Measurements from ENCODE around the gene SND1.

Gene SND1

DNA sequence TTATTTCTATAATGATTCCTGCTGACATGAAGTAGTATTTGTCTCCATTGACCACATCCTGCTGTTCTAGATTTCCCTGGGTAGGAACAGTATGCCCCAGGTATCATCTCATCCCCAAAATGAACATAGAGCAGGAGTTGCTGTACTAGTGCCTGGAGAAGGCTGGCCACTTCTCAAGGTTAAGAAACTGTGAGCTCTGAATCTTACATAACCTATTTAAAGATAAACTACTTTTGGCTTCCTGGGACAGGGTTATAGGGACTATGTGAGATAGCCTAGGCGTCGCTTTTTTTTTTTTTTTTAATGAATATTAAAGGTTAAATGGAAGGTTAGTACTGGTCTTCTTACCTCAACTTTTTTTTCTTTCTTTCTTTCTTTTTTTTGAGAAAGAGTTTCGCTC lies 276.2 kb downstream of the SND1 start:
- in situ Hi-C loops (cut with MboI; ENCODE audit: low pct_unique_long_range_greater_than_20kb, low sequenced_read_pairs, unreplicated experiment) = no loop called here
- TF ChIP-seq, protein P1, sequence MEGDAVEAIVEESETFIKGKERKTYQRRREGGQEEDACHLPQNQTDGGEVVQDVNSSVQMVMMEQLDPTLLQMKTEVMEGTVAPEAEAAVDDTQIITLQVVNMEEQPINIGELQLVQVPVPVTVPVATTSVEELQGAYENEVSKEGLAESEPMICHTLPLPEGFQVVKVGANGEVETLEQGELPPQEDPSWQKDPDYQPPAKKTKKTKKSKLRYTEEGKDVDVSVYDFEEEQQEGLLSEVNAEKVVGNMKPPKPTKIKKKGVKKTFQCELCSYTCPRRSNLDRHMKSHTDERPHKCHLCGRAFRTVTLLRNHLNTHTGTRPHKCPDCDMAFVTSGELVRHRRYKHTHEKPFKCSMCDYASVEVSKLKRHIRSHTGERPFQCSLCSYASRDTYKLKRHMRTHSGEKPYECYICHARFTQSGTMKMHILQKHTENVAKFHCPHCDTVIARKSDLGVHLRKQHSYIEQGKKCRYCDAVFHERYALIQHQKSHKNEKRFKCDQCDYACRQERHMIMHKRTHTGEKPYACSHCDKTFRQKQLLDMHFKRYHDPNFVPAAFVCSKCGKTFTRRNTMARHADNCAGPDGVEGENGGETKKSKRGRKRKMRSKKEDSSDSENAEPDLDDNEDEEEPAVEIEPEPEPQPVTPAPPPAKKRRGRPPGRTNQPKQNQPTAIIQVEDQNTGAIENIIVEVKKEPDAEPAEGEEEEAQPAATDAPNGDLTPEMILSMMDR (IDR thresholded peaks at IDR 0.05; ENCODE audit: extremely low read depth, insufficient read depth, missing control alignments) = no peak
- no peak for DNase-seq (ENCODE audit: low spot score)

DNA sequence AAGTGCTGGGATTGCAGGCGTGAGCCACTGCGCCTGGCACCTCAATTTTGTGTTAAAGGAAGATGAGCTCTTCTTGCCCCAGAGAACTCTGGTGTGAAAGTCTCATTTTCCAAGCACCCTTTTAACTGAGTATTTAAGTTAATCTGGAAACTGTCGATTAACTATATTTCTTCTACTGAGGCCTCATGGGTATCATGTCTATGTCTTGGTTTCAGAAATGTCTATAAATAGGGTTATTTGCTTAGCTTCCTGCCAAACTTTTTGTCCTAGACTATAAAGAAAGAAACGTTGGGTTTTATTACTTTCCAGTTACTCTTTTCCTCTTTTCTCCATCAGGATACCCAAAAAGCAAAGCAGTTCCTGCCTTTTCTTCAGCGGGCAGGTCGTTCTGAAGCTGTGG lies 276.9 kb downstream of the SND1 start:
- in situ Hi-C loops (cut with MboI; ENCODE audit: low pct_unique_long_range_greater_than_20kb, low sequenced_read_pairs, unreplicated experiment) = no loop called here
- no peak for DNase-seq (ENCODE audit: low spot score)
- TF ChIP-seq, protein P1 (IDR thresholded peaks at IDR 0.05; ENCODE audit: extremely low read depth, insufficient read depth, missing control alignments) = no peak

DNA sequence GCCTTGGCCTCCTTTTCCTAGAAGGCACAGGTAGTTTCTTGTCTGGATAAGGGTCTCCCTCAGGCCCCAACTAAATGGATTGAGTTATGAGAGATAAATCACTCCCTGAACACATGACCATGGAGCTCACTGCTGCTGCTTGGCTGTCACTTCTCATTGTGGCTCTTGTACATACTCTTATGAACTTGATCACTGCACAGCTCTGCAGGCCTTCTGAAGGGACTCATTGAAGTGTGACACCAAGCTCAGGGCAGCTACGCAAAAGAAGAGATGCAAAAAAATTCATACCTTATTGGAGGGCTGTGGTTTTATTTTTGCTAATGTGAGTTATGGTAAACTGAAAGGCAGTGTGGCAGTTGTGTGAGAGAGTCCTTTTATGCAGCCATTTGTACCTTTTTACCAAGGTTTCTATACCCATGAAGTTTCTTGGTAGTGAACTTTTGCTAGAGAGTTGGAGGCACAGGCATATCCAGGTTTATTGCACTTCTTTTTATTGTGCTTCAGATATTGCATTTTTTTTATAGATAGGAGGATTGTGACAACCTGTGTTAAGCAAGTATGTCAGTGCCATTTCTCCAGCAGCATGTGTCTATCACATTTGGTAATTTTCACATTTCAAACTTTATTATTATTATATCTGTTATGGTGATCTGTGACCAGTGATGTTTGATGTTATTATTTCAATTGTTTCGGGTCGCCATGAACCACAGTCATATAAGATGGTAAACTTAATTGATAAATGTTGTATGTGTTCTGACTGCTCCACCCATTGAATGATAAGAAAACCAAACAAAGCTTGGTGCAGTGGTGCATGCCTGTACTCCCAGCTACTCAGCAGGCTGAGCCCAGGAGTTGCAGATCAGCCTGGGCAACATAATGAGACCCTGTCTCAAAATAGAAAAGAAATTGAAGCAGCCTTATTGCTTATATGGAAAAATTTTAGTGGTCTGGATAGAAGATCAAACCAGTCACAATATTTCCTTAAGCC lies 278.6 kb downstream of the SND1 start:
- TF ChIP-seq, protein P1 (IDR thresholded peaks at IDR 0.05; ENCODE audit: extremely low read depth, insufficient read depth, missing control alignments) = no peak
- DNase-seq (ENCODE audit: low spot score) = no peak
- in situ Hi-C loops (cut with MboI; ENCODE audit: low pct_unique_long_range_greater_than_20kb, low sequenced_read_pairs, unreplicated experiment) = no loop called here

DNA sequence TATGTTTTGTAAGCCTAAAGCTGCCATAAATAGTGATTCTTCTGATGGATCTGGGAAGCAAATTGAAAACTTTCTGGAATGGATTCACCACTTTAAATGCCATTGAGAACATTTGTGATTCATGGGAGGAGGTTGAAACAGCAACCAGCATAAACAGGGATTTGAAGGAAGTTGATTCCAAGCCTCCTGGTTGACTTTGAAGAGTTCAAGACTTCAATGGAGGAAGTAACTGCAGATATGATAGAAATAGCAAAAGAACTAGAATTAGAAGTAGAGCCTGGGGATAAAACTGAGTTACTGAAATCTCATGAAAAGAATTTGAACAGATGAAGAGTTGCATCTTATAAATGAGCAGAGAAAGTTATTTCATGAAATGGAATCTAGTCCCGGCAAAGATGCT lies 280.1 kb downstream of the SND1 start:
- in situ Hi-C loops (cut with MboI; ENCODE audit: low pct_unique_long_range_greater_than_20kb, low sequenced_read_pairs, unreplicated experiment) = no loop called here
- no peak for DNase-seq (ENCODE audit: low spot score)
- TF ChIP-seq, protein P1 (IDR thresholded peaks at IDR 0.05; ENCODE audit: extremely low read depth, insufficient read depth, missing control alignments) = no peak

DNA sequence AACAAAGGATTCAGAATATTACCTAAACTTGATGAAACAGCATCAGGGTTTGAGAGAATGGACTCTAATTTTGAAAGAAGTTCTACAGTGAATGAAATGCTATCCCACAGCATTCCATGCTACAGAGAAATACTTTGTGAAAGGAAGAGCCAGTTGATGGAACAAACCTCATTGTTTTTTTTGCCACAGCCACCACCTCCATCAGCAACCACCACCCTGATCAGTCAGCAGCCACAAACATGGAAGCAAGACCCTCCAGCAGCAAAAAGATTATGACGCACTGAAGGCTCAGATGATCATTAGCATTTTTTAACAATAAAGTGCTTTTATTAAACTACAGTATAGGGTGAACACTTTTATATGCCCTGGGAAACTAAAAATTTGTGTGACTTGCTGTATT lies 280.5 kb downstream of the SND1 start:
- TF ChIP-seq, protein P1 (IDR thresholded peaks at IDR 0.05; ENCODE audit: extremely low read depth, insufficient read depth, missing control alignments) = no peak
- DNase-seq (ENCODE audit: low spot score) = no peak
- in situ Hi-C loops (cut with MboI; ENCODE audit: low pct_unique_long_range_greater_than_20kb, low sequenced_read_pairs, unreplicated experiment) = no loop called here

DNA sequence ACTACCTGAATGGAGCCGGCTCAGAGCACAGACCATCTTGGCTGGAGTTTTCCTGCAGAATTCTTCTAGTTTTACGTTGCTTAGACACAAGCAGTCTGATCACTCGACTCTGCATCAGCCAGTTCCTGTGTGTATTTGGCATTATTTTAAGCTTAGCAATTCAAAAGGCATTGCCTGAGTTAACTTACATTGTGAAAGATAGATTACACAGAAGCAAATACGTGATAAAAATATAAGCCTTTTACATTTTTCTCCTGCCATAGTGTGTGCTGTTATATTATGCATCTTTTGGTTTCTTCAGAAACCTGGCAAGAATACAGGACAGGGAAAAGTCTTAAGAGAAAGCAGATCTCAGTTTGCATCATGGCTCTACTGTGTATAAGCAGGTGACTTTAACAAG lies 281.2 kb downstream of the SND1 start:
- TF ChIP-seq, protein P1 (IDR thresholded peaks at IDR 0.05; ENCODE audit: extremely low read depth, insufficient read depth, missing control alignments) = no peak
- in situ Hi-C loops (cut with MboI; ENCODE audit: low pct_unique_long_range_greater_than_20kb, low sequenced_read_pairs, unreplicated experiment) = no loop called here
- no peak for DNase-seq (ENCODE audit: low spot score)
